Germinal center (tissue), 1 donor: ENCODE data around the gene PARP14.
"Not testable (repeated sequence)": the region's sequence is repeated elsewhere in the genome, so short reads cannot be mapped to it uniquely, and the experiment has no call there.

Experiments used
- DNase-seq: peaks from one replicate; pipeline ENCODE4 v3.0.0; 2012; ENCODE audit warnings: mixed read lengths, low spot score

The PARP14 gene

DNA sequence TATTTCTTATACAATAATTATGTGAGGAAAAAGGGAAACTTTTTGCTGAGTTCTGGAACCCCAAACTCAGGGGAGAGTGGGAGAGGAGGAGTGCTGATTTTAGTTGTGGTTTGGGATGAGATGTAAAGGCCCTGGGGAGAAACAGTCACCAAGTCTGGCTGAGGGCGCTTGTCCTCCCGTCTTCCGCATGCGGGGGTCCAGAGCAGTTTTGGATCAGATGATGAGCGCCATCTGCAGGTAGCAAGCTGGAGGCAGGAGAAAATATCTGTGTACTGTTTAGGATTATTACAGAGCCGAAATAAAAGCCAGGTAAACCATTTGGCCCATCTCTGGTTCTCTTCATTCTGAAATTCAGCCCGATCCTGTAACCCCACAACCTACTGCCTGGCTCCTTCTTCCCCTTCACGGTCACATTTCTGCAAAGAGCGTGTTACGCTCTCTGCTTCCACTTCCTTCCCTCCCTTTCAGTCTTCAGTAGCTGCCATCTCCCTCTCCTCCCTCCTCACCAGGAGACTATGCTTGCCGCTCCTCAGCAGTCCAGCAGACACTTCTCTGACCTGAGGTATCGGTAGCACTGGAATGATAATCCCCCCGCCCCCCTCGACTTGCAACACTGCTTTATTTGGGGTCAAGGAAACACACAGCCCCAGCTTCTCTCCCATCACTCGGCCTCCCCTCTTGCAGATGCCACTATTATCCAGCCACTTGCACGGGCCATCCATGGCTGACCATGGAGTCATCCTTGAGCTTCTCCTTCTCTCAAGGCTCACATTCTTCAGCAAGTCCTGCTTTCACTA is 1.4 kb upstream of the PARP14 start:
- DNase-seq = peak; percentile 67

DNA sequence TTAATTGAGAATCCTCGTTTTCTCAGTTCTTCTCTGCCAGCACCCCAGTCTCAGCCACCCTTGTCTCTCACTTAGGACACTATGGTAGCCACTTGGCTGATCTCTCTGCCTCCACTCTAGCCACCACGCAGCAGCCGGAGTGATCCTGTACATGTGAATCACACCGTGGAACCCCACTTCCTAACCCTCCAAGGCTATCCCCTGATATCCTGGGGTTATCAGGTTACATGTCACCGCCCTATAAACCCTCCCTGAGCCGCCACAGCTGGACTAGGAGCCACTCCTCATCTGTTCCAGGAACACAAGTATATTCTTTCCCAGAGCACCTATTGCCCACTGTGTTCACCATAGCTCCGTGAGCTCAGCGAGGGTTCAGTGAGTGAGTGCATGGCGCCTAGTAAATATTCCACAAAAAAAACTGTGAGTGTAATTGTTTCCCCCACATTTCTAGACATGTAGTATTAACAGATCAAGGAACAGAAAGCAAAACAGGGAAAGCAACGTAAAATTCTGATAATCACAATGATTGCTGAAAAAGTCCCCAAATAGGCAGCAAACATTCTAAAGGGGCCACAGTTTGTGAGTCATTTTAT is 661 bp upstream of the PARP14 start:
- no peak for DNase-seq

DNA sequence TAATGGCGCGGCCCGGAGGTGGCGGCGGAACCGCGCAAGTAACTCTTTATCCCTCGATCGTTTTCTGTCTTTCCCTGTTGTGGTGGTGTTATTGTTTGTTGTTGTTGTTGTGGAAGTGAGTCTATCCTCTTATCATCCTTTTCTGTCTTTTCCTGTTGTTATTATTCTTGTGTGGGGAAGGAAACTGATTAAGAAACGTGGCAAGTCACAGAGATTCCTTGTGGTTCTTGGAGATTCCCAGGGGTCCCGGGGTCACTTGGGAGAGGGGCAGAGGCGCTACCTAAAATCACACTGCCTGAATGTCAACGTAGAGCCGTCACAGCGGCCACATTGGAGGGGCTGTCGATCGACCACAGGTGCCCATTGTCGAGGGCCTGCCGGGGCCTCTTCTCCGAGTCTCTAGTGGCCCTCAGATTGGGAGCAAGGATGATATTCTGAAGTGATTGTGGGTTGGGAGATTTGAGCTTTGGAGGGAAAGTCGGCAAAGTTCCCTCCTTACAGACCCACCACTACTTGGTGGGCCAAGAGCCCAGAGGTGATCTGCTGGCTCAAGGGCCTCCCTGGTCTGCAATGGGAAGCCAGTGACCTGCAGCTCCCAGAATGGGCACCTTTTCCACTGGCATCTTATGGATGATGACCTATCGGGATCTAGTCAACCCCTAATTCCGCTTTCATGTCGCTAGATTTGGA is 790 bp downstream of the PARP14 start:
- no peak for DNase-seq

DNA sequence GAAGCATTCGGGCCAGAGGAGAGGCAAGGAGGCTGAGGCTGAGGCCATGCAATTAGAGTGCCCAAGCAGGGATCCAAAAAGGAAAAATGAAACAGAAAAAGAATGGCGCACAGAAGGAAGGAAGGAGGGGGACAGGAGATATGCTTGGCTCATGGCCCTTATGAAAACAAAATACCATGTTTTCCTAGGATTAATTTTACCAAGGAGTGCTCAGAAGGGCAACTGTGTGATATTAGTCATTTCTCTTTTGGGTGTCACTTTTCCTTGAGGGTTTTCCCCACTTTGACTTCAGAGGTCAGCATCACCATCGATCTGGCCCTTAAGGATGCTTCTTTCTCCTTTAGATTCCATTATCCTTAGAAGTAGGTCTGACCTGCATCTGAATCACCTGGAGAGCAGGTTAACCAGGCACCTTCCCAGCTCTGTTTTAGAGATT is 1.4 kb downstream of the PARP14 start:
- DNase-seq = no peak

DNA sequence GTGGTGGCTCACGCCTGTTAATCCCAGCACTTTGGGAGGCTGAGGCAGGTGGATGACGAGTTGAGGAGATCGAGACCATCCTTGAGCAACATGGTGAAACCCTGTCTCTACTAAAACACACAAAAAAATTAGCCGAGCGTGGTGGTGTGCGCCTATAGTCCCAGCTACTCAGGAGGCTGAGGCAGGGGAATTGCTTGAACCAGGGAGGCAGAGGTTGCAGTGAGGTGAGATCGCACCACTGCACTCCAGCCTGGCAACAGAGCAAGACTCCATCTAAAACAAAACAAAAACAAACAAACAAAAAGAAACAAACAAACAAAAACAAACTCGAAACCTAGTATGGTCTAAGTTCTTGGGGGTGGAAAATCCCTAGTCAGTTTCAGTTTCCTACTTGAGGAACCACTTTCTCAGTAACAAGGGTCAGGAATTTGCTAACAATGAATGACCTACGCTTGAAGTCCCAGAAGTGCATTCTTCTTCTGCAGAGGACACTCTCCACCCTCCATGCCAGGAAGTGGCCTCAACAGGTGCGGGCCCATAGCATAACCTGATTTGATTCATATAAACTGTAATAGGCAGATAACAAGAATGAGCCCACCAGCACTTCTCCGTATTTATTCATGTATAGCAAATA is 2.3 kb downstream of the PARP14 start:
- DNase-seq = not testable (repeated sequence)

DNA sequence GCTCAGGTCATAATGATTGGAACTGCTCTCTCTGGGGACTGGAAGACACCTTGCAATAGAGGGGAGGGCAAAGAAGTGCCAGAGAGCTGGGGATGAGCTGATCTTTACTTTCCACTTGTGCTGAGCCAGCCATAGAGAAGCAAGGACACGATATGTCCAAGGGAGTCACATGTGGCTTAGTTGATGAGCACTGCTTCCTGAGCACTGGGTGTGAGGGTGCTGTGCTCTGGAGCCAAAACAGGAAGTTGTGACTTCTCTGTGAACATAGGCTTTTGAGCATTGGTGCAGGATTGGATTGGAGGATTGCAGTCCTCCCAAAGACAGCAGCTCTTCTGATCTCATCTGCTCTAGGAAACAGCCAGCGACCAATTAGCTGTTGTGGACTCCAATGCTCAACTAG is 6.7 kb downstream of the PARP14 start:
- DNase-seq = no peak

DNA sequence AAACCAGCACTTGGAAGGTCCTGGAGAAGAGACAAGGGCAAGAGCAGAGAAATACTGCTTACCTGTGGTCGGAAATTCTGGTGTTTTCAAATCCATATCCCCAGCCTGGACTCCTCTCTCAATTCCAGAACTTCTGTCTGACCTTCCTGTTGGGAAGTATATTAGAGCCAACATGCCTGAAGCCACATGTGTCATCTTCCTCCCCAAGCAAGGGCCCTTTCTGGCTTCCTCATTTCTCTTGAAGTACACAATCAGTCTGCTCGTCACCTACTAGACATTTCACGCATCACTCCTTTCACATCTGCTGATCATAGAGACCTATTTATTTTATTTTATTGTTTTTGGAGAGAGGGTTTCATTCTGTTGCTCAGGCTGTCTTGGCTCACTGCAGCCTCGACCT is 8.4 kb downstream of the PARP14 start:
- DNase-seq = no peak

DNA sequence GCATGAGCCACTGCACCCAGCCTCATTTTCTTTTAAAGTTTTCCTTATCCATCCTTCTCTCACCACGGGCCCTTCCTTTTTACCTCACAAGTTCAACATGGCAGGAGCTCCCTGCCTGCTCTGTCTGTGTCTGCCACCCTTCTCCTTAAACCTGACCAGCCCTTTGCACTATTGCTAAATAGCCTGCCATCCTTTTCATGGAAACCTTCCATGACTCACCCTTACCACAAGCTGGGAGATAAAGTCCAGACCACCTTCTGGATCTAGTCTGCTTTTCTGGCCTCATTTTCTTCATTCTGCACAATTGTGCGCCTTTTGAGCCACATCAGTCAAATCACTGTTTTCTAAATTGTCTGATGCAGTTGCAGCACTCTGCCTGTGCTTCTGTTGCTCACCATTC is 8.9 kb downstream of the PARP14 start:
- DNase-seq = no peak

DNA sequence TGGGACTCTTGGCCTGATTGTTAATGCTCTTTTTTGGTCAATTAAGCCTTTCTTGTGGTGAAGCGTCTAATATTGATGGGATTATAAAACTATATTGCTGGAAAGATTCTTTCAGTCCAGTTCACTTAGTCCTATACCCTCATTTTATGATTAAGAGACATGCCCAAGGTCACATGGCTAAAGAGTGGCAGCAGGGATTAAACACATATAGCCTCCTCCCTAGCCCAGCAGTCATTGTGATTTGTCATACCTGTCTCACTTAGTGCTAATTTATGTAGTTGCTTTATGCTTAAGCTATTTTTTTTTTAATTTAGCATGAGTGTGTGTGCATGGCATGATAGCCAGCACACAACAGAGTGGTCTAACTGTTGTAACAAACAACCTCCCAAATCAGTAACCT is 9.5 kb downstream of the PARP14 start:
- no peak for DNase-seq

DNA sequence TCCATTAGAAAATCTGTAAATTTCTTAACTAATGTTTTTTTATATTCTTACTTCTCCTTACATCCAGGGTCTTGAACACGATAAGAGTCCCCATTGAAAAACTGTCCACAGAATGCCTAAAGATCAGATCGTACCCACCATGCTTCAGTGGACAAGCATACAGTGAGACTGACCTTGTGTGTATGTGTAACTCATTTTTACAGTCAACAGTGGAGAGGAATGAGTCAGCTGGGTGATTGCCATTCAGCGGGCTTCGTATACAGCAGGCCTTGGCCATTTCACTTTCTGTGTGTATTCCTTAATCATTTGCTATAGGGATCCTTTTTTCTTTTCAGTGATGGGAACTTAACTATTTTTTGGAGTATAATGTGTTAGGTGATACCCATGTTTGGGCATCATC is 10.6 kb downstream of the PARP14 start:
- no peak for DNase-seq

DNA sequence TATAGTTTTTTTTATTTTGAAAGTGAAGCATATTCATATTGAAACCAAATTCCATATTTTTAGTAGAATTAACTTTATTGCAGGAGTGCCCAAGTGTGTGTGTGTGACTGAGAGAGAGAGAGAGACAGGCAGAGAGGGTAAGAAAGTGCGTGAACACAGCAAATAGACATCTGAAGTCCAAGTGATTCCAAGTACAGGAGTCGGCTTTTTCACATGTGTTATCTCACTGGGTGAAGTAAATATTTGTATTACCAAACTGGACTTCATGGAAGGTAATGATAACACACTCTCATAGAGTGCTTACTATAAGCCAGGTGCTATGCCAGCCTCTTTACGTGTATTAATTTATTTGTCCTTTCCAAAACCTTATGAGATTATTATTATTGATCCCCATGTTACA is 12.0 kb downstream of the PARP14 start:
- no peak for DNase-seq

DNA sequence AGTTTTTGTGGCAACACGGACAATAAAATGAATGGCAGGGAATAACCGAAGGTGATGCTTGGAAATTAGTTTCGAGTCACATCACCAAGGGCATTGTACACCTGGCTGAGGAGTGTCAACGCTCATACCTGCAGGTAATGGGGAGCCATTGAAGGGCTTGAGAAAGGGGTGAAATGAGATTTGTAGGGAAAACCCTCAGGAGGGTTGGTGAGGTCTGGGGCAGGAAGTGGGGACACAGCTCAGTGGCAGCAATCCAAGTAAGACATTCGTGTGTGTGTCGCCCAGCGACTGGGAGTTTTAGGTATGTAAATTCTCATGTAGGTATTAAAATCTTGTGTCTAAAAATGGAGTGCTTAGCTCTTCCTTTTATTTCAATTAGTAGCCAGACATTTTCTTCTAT is 14.3 kb downstream of the PARP14 start:
- peak; percentile 33 for DNase-seq

DNA sequence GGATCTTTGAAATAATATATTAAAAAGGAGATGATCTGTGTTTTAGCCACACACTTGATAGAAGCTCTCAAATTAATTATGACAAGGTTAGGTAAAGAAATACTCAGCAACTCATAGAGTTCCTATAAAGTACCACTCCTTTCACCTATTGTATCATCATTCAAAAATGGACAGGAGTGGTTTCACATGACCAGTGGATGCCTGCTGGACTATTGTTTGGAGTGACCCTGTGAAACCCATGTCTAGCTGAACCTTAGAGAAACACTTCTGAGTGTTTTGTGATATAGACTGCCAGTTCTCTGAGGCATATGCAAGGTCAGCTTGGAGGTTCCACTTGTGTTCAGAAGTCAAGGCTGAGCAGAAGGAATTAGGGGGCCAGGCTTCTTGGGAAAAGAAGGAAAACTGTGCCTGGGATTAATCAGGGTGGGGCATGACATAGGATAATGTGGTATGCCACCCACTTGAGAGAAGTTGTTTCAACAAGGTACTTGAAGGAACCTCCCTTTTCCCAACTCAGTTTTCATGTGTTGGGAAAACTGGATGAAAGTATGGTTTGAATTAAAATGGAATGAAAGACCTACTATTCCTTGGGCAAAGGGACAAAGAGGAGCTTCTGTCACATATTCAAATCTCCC is 15.4 kb downstream of the PARP14 start:
- DNase-seq = no peak

DNA sequence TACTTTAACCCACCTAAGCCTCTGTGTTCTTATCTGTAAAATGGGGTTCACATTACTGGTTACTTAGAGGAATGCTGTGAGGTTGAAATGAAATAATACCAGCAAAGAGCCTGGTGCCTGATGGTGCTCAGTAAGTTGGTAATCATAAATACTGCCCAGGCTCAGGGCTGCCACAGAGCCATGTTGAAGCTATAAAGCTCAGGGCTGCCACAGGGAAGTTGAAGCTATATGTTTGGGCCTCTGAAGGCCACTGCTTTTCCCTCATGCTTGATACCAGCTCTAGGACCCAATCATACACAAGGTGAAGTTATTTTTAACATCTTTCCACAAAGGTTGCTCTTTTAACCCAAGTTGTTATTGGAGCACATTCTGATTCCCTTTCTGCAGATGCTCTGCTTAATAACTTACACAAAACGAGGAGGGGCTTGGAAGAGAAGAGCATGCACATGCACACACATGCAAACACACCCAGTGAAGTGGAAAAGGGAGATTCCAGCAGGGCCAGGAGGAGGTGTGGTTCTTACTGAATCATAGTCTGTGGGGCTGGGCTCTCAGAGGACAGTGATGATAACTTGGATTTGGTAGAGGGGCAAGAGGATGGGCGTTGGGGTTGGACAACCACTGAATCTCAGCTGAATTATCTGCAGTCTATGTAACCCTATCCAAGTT is 17.4 kb downstream of the PARP14 start:
- DNase-seq = peak; percentile 71

DNA sequence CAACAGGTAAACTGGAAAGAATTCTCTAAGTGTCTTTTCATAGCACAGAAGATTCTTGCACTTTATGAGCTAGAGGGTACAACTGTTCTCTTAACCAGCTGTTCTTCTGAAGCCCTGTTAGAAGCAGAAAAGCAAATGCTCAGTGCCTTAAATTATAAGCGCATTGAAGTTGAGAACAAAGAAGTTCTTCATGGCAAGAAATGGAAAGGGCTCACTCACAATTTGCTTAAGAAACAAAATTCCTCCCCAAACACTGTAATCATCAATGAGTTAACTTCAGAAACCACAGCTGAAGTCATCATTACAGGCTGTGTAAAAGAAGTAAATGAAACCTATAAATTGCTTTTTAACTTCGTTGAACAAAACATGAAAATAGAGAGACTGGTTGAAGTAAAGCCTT is 19.6 kb downstream of the PARP14 start:
- no peak for DNase-seq

DNA sequence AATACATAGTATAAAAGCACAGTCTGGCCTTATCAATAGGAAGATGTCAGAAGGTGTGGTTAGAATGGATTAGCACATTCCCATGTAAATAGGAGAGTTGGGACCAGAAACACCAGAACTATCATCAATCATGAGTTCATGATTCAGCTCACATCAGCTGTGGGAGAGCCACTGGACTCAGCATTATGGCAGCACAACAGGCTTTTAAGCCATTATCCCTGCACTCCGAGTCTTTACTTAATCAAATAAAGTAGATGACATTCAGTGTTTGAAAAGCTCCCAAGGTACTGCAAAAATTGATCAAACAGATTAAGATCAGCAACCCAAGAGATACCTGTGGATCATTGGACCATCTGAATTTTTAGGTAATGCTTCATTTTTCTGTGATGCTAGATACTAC is 24.7 kb downstream of the PARP14 start:
- DNase-seq = no peak

DNA sequence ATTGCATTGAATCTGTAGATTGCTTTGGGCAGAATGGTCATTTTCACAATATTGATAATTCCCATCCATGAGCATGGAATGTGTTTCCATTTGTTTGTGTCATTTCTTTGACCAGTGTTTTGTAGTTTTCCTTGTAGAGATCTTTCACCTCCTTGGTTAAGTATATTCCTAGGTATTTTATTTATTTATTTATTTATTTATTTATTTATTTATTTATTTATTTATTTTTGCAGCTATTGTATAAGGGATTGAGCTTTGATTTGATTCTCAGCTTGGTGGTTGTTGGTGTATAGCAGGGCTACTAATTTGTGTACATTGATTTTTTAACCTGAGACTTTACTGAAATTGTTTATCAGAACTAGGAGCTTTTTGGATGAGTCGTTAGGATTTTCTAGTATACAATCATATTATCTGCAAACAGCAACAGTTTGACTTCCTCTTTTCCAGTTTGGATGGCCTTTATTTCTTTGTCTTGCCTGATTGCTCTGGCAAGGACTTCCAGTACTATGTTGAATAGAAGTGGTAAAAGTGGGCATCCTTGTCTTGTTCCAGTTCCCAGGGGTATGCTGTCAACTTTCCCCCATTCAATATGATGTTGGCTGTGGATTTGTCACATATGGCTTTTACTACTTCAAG is 30.1 kb downstream of the PARP14 start:
- DNase-seq = not testable (repeated sequence)

DNA sequence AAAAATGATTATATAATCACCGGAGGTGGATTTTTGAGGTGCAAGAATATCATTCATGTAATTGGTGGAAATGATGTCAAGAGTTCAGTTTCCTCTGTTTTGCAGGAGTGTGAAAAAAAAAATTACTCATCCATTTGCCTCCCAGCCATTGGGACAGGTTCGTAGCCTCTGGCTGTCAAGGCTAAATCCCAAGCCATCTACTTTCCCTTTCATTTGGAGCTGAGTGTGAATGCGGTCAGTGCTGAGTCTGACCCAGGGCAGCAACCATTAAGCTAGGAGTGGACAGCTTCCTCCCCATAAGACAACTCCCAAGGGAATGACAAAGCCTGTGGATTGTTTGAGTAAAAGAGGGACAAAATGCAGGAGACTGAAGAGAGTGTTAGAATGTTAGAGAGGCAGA is 33.6 kb downstream of the PARP14 start:
- no peak for DNase-seq

DNA sequence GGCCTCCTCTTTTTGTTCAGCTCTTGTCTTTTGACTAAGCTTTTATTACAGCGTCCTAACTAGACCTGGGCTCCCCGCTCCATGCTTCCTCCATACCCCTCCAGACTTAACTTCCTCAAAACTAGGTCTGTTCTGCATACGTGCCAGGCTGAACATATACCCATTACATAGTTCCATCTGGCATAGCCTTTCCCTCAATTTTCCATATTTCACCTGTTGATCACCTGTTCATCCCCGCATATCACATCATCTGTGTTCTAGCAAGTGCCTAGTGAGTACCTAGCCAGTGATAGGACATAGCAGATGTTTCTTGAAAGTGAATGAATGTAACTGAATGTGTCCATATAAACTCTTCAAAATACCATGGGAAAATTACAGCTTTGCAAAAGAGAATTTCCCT is 36.0 kb downstream of the PARP14 start:
- DNase-seq = no peak

DNA sequence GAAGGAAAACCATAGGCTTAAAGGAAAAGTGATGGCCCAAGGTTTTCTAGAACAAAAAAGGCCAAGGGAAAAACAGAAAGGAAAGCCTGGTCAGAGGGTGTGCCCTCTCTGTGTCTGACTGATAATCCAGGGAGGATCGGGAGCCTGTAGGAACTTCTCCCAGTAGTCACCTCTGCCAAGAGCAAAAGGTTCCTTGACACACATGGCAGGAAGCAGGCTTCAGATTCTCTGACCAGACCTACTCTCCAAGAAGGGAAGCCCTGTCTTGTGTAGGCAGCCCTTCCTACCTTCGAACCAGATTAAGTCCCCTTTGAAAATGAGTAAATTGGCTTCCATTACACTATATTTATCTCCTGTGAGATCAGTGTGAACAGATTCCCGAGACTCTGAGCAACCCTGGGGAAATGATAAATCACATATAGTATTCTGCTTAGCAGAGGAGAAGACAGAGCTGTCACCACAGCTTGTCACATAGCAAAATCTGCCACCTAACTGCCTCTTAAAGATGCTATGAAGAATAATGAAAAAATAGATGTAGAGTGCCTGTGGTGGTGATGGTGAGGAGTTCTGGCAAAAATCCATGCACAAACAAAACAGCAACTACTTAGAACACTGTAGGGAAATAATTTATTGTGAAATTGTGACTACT is 38.8 kb downstream of the PARP14 start:
- DNase-seq = no peak

DNA sequence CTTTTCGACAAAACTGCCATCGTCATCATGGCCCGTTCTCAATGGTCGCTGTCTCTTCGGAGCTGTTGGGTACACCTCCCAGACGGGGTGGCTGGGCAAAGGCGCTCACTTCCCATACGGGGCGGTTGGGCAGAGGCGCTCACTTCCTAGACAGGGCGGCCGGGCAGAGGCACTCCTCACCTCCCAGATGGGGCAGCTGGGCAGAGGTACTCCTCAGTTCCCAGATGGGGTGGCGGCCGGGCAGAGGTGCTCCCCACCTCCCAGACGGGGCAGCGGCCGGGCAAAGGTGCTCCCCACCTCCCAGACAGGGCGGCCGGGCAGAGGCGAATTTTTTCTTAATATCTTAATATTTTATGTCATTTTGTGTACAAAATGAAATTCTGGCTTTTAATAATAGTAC is 44.5 kb downstream of the PARP14 start:
- no peak for DNase-seq
